Fibroblast of mammary gland (primary cell): ENCODE measurements around the gene FCSK.

Experiments used
- DNase-seq: peaks from one replicate; pipeline ENCODE4 v3.0.0-alpha.2; 2010; ENCODE audit warnings: low read depth
- H3K4me3 ChIP-seq: 2 replicates; pipeline ENCODE4 v1.5.1; 2011; ENCODE audit warnings: low read depth, mild to moderate bottlenecking, low read length, moderate library complexity; ENCODE audit not compliant: control insufficient read depth
- TF ChIP-seq, protein P1 (sequence below): conservative IDR thresholded peaks from 2 replicates; pipeline ENCODE4 v1.5.1; 2011; ENCODE audit warnings: low read depth, low read length, inconsistent platforms; ENCODE audit not compliant: control insufficient read depth, insufficient read depth

The FCSK gene

GRCh38 chr16:70527315-70527996 is 73.1 kb downstream of the FCSK start:
- H3K4me3 ChIP-seq, result no peak overlapping the region
- no peak for DNase-seq
- TF ChIP-seq, protein P1, sequence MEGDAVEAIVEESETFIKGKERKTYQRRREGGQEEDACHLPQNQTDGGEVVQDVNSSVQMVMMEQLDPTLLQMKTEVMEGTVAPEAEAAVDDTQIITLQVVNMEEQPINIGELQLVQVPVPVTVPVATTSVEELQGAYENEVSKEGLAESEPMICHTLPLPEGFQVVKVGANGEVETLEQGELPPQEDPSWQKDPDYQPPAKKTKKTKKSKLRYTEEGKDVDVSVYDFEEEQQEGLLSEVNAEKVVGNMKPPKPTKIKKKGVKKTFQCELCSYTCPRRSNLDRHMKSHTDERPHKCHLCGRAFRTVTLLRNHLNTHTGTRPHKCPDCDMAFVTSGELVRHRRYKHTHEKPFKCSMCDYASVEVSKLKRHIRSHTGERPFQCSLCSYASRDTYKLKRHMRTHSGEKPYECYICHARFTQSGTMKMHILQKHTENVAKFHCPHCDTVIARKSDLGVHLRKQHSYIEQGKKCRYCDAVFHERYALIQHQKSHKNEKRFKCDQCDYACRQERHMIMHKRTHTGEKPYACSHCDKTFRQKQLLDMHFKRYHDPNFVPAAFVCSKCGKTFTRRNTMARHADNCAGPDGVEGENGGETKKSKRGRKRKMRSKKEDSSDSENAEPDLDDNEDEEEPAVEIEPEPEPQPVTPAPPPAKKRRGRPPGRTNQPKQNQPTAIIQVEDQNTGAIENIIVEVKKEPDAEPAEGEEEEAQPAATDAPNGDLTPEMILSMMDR, result no peak

GRCh38 chr16:70529051-70529777 is 74.8 kb downstream of the FCSK start:
- no peak overlapping the region for H3K4me3 ChIP-seq
- TF ChIP-seq, protein P1, result peak; percentile 55
- peak; percentile 79 for DNase-seq
